GM23338 (cell line): ENCODE measurements around the gene NDUFB2. TPM values are rescaled to one million over a fixed set of nuclear protein-coding genes. Genes with fewer than 3 reads are reported as not detected.

ENCODE experiments used
- ATAC-seq: fragments of 200-7000 bp; cut with Tn5 transposase; 3 replicates; pipeline ENCODE4 v1.9.1; 2020
- DNase-seq: peaks from one replicate; pipeline ENCODE4 v3.0.0-alpha.2; 2015; ENCODE audit warnings: low spot score
- H2AFZ ChIP-seq: fragments of 200-600 bp; sonication (generic); 2 replicates; pipeline ENCODE4 v1.8.0; 2016; ENCODE audit warnings: antibody characterized with exemption, mild to moderate bottlenecking, moderate library complexity
- H3F3A ChIP-seq: fragments of 200-600 bp; sonication (generic); replicated peaks from 2 replicates; pipeline ENCODE4 v1.8.0; 2017; ENCODE audit warnings: antibody characterized with exemption, mixed run types, low read depth
- H3K27ac ChIP-seq: fragments of 200-600 bp; sonication (generic); 2 replicates; pipeline ENCODE4 v1.6.1; 2016; ENCODE audit warnings: low read depth
- H3K27me3 ChIP-seq: fragments of 200-600 bp; sonication (generic); 2 replicates; pipeline ENCODE4 v1.8.0; 2016; ENCODE audit warnings: mild to moderate bottlenecking, mixed run types, moderate library complexity; ENCODE audit not compliant: insufficient read depth
- H3K36me3 ChIP-seq: fragments of 200-600 bp; sonication (generic); 2 replicates; pipeline ENCODE4 v1.8.0; 2016; ENCODE audit warnings: mild to moderate bottlenecking; ENCODE audit not compliant: insufficient read depth
- H3K4me1 ChIP-seq: fragments of 200-600 bp; sonication (generic); 2 replicates; pipeline ENCODE4 v1.8.0; 2016; ENCODE audit warnings: mild to moderate bottlenecking, moderate library complexity; ENCODE audit not compliant: insufficient read depth
- H3K4me2 ChIP-seq: fragments of 200-600 bp; sonication (generic); 2 replicates; pipeline ENCODE4 v1.7.1; 2017; ENCODE audit warnings: mixed run types
- H3K4me3 ChIP-seq: fragments of 200-600 bp; sonication (generic); 2 replicates; pipeline ENCODE4 v1.6.1; 2016; ENCODE audit warnings: mixed run types
- H3K79me2 ChIP-seq: fragments of 200-600 bp; sonication (generic); replicated peaks from 2 replicates; pipeline ENCODE4 v1.8.0; 2017; ENCODE audit warnings: mild to moderate bottlenecking; ENCODE audit not compliant: insufficient read depth
- H3K9me2 ChIP-seq: fragments of 200-600 bp; sonication (generic); 2 replicates; pipeline ENCODE4 v1.8.0; 2017; ENCODE audit not compliant: insufficient read depth
- H4K20me1 ChIP-seq: fragments of 200-600 bp; sonication (generic); replicated peaks from 2 replicates; pipeline ENCODE4 v1.8.0; 2017; ENCODE audit warnings: mild to moderate bottlenecking; ENCODE audit not compliant: insufficient read depth
- H3K27ac Mint-ChIP-seq: 2 replicates; pipeline ENCODE4 v1.8.0; 2020; ENCODE audit warnings: inconsistent platforms, mild to moderate bottlenecking, moderate library complexity, mixed read lengths
- H3K27me3 Mint-ChIP-seq: 3 replicates; pipeline ENCODE4 v1.8.0; 2022; ENCODE audit warnings: low read depth, mild to moderate bottlenecking, moderate library complexity, mixed read lengths, inconsistent platforms; ENCODE audit not compliant: insufficient read depth, poor library complexity
- H3K36me3 Mint-ChIP-seq: 3 replicates; pipeline ENCODE4 v1.8.0; 2021; ENCODE audit warnings: low read depth, mild to moderate bottlenecking, inconsistent platforms, moderate library complexity, mixed read lengths
- H3K4me1 Mint-ChIP-seq: 3 replicates; pipeline ENCODE4 v1.8.0; 2020; ENCODE audit warnings: mild to moderate bottlenecking, inconsistent platforms, mixed read lengths
- H3K4me3 Mint-ChIP-seq: 3 replicates; pipeline ENCODE4 v1.8.0; 2021; ENCODE audit warnings: moderate library complexity, mild to moderate bottlenecking, inconsistent platforms, mixed read lengths
- H3K9me3 Mint-ChIP-seq: 3 replicates; pipeline ENCODE4 v1.8.0; 2020; ENCODE audit warnings: moderate library complexity, mild to moderate bottlenecking, inconsistent platforms, mixed read lengths
- CREB1 ChIP-seq: fragments of 250-450 bp; sonication (Bioruptor Pico); IDR thresholded peaks from 2 replicates; pipeline ENCODE4 v1.5.0; 2020; ENCODE audit warnings: low read depth, mild to moderate bottlenecking, moderate library complexity
- EZH2 ChIP-seq: fragments of 200-600 bp; sonication (generic); IDR thresholded peaks from one replicate; pipeline ENCODE4 v1.8.0; 2017; ENCODE audit warnings: antibody characterized with exemption, mild to moderate bottlenecking, low read depth; ENCODE audit not compliant: unreplicated experiment
- EZH2phosphoT487 ChIP-seq: fragments of 200-600 bp; sonication (generic); IDR thresholded peaks from one replicate; pipeline ENCODE4 v1.8.1; 2018; ENCODE audit warnings: antibody characterized with exemption; ENCODE audit not compliant: unreplicated experiment
- JUNB ChIP-seq: IDR thresholded peaks from one replicate; pipeline ENCODE4 v1.6.1; 2016; ENCODE audit warnings: antibody characterized with exemption; ENCODE audit not compliant: unreplicated experiment
- NANOG ChIP-seq: IDR thresholded peaks from 2 replicates; pipeline ENCODE4 v1.6.1; 2016; ENCODE audit warnings: antibody characterized with exemption, borderline replicate concordance
- POLR2AphosphoS5 ChIP-seq: IDR thresholded peaks from 2 replicates; pipeline ENCODE4 v1.6.1; 2016; ENCODE audit warnings: antibody characterized with exemption, low read depth
- STAT1 ChIP-seq: IDR thresholded peaks from one replicate; pipeline ENCODE4 v1.6.1; 2016; ENCODE audit warnings: antibody characterized with exemption; ENCODE audit not compliant: unreplicated experiment
- ZNF114 ChIP-seq: fragments of 250-450 bp; sonication (Bioruptor Pico); IDR thresholded peaks from 2 replicates; pipeline ENCODE4 v1.5.0; 2020; ENCODE audit warnings: mild to moderate bottlenecking, moderate library complexity
- ZNF331 ChIP-seq: fragments of 250-450 bp; sonication (Bioruptor Pico); IDR thresholded peaks from 2 replicates; pipeline ENCODE4 v1.5.0; 2020; ENCODE audit warnings: low read depth, mild to moderate bottlenecking, moderate library complexity
- polyA plus RNA-seq: library from polyadenylated mRNA; unstranded; fragments of >200 nt; fragmentation: Nextera tagmentation; extraction: Ambion mirVana; gene quantifications from 2 replicates; pipeline ENCODE4 v1.2.1, GENCODE V29; 2016
- total RNA-seq: library from RNA; depleted of rRNA; stranded (reverse); fragments of >200 nt; shearing (Covaris generic); gene quantifications from 2 replicates; pipeline ENCODE4 v1.2.3, GENCODE V29; 2014
- TF ChIP-seq, protein P1 (sequence below), 2 experiments: fragments of 200-600 bp in 1 of 2; sonication (generic) in 1 of 2; conservative IDR thresholded peaks; 2 replicates each; pipeline versions ENCODE4 v1.5.1 to v1.6.1; 2016 to 2017; ENCODE audit warnings: antibody characterized with exemption in 2 of 2, low read depth in 2 of 2, mild to moderate bottlenecking in 2 of 2, moderate library complexity in 1 of 2
- TF ChIP-seq, protein P2 (sequence below): IDR thresholded peaks from 2 replicates; pipeline ENCODE4 v1.6.1; 2016; ENCODE audit warnings: antibody characterized with exemption
- TF ChIP-seq, protein P3 (sequence below): fragments of 250-450 bp; sonication (Bioruptor Pico); IDR thresholded peaks from 2 replicates; pipeline ENCODE4 v1.5.0; 2020; ENCODE audit warnings: mild to moderate bottlenecking, moderate library complexity
- TF ChIP-seq, protein P4 (sequence below): IDR thresholded peaks from one replicate; pipeline ENCODE4 v1.6.1; 2018; ENCODE audit warnings: antibody characterized with exemption; ENCODE audit not compliant: unreplicated experiment

The NDUFB2 gene
- total and polyA plus RNA-seq, 2 experiments from 2014 or later, result 306 to 382 TPM

DNA sequence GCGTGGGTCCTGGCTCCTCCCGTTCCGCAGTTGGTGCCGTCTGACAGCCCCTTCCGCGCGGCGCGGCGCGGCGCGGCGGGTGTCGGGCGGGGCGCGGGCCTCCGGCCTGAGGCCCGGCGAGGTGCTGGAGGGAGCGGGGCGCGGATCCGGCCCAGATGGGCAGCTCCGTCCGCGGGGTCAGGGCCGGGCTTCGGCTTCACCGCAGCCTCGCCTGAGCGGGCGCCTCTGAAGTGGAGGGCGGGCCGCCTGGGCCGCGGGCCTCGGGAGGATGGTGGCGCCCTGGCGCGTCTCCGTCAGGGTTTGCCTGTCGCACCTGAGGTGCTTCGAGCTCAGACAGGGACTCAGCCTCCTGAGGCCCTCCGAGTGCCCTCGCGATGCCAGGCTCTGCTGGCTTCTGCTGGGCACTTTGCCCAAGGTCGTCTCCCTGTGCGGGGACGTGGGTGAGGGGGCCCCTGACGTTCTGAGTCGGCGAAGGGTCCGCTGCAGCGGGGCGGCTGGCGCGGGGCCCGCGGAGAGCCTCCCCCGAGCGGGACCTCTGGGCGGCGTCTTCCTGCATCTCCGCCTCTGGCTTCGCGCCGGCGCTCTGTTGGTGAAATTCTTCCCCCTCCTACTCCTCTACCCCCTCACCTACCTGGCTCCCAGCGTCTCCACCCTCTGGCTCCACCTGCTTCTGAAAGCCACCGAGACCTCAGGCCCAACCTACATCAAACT lies 23.3 kb upstream of the NDUFB2 start:
- peaks cover 6% of the 10 kb centered on the region; the same call in 1 of the 2 replicates for H4K20me1 ChIP-seq
- H3K4me2 ChIP-seq, result peak overlapping the region; percentile 93
- H3K4me1 ChIP-seq, result peaks cover 25% of the 10 kb centered on the region
- H3K4me3 Mint-ChIP-seq, result peak overlapping the region; percentile 75
- H3K4me3 ChIP-seq, result peak overlapping the region; percentile 72
- no peak overlapping the region for H3K27ac ChIP-seq
- DNase-seq, result peak; percentile 82
- no peaks in the 10 kb centered on the region; the same call in 2 of the 3 replicates for H3K9me3 Mint-ChIP-seq
- peaks cover 18% of the 10 kb centered on the region for H3K27me3 Mint-ChIP-seq
- no peaks in the 10 kb centered on the region; the same call in 2 of the 3 replicates for H3K36me3 Mint-ChIP-seq
- H3K9me2 ChIP-seq, result no peaks in the 10 kb centered on the region
- H3K79me2 ChIP-seq, result no peaks in the 10 kb centered on the region
- peak overlapping the region; percentile 90 for H2AFZ ChIP-seq
- ATAC-seq, result peak; percentile 80
- H3K36me3 ChIP-seq, result no peaks in the 10 kb centered on the region
- peaks cover 17% of the 10 kb centered on the region for H3K4me1 Mint-ChIP-seq
- no peak overlapping the region for H3K27ac Mint-ChIP-seq
- no peak for TF ChIP-seq EZH2
- TF ChIP-seq ZNF114 (CRISPR knock-in tag), result no peak
- no peak for TF ChIP-seq STAT1
- TF ChIP-seq, protein P1, sequence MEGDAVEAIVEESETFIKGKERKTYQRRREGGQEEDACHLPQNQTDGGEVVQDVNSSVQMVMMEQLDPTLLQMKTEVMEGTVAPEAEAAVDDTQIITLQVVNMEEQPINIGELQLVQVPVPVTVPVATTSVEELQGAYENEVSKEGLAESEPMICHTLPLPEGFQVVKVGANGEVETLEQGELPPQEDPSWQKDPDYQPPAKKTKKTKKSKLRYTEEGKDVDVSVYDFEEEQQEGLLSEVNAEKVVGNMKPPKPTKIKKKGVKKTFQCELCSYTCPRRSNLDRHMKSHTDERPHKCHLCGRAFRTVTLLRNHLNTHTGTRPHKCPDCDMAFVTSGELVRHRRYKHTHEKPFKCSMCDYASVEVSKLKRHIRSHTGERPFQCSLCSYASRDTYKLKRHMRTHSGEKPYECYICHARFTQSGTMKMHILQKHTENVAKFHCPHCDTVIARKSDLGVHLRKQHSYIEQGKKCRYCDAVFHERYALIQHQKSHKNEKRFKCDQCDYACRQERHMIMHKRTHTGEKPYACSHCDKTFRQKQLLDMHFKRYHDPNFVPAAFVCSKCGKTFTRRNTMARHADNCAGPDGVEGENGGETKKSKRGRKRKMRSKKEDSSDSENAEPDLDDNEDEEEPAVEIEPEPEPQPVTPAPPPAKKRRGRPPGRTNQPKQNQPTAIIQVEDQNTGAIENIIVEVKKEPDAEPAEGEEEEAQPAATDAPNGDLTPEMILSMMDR (conservative IDR thresholded peaks at IDR 0.05; ENCODE audit: low read depth in 2 of 2), result no peak
- TF ChIP-seq, protein P2, sequence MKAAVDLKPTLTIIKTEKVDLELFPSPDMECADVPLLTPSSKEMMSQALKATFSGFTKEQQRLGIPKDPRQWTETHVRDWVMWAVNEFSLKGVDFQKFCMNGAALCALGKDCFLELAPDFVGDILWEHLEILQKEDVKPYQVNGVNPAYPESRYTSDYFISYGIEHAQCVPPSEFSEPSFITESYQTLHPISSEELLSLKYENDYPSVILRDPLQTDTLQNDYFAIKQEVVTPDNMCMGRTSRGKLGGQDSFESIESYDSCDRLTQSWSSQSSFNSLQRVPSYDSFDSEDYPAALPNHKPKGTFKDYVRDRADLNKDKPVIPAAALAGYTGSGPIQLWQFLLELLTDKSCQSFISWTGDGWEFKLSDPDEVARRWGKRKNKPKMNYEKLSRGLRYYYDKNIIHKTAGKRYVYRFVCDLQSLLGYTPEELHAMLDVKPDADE, result no peak
- TF ChIP-seq, protein P3, sequence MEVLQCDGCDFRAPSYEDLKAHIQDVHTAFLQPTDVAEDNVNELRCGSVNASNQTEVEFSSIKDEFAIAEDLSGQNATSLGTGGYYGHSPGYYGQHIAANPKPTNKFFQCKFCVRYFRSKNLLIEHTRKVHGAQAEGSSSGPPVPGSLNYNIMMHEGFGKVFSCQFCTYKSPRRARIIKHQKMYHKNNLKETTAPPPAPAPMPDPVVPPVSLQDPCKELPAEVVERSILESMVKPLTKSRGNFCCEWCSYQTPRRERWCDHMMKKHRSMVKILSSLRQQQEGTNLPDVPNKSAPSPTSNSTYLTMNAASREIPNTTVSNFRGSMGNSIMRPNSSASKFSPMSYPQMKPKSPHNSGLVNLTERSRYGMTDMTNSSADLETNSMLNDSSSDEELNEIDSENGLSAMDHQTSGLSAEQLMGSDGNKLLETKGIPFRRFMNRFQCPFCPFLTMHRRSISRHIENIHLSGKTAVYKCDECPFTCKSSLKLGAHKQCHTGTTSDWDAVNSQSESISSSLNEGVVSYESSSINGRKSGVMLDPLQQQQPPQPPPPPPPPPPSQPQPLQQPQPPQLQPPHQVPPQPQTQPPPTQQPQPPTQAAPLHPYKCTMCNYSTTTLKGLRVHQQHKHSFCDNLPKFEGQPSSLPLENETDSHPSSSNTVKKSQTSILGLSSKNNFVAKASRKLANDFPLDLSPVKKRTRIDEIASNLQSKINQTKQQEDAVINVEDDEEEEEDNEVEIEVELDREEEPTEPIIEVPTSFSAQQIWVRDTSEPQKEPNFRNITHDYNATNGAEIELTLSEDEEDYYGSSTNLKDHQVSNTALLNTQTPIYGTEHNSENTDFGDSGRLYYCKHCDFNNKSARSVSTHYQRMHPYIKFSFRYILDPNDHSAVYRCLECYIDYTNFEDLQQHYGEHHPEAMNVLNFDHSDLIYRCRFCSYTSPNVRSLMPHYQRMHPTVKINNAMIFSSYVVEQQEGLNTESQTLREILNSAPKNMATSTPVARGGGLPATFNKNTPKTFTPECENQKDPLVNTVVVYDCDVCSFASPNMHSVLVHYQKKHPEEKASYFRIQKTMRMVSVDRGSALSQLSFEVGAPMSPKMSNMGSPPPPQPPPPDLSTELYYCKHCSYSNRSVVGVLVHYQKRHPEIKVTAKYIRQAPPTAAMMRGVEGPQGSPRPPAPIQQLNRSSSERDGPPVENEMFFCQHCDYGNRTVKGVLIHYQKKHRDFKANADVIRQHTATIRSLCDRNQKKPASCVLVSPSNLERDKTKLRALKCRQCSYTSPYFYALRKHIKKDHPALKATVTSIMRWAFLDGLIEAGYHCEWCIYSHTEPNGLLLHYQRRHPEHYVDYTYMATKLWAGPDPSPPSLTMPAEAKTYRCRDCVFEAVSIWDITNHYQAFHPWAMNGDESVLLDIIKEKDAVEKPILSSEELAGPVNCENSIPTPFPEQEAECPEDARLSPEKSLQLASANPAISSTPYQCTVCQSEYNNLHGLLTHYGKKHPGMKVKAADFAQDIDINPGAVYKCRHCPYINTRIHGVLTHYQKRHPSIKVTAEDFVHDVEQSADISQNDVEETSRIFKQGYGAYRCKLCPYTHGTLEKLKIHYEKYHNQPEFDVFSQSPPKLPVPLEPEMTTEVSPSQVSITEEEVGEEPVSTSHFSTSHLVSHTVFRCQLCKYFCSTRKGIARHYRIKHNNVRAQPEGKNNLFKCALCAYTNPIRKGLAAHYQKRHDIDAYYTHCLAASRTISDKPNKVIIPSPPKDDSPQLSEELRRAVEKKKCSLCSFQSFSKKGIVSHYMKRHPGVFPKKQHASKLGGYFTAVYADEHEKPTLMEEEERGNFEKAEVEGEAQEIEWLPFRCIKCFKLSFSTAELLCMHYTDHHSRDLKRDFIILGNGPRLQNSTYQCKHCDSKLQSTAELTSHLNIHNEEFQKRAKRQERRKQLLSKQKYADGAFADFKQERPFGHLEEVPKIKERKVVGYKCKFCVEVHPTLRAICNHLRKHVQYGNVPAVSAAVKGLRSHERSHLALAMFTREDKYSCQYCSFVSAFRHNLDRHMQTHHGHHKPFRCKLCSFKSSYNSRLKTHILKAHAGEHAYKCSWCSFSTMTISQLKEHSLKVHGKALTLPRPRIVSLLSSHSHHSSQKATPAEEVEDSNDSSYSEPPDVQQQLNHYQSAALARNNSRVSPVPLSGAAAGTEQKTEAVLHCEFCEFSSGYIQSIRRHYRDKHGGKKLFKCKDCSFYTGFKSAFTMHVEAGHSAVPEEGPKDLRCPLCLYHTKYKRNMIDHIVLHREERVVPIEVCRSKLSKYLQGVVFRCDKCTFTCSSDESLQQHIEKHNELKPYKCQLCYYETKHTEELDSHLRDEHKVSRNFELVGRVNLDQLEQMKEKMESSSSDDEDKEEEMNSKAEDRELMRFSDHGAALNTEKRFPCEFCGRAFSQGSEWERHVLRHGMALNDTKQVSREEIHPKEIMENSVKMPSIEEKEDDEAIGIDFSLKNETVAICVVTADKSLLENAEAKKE (CRISPR knock-in tag), result peak; percentile 60; the same call in 1 of the 2 replicates
- TF ChIP-seq JUNB, result no peak
- TF ChIP-seq NANOG, result no peak
- TF ChIP-seq EZH2phosphoT487, result no peak
- TF ChIP-seq, protein P4, sequence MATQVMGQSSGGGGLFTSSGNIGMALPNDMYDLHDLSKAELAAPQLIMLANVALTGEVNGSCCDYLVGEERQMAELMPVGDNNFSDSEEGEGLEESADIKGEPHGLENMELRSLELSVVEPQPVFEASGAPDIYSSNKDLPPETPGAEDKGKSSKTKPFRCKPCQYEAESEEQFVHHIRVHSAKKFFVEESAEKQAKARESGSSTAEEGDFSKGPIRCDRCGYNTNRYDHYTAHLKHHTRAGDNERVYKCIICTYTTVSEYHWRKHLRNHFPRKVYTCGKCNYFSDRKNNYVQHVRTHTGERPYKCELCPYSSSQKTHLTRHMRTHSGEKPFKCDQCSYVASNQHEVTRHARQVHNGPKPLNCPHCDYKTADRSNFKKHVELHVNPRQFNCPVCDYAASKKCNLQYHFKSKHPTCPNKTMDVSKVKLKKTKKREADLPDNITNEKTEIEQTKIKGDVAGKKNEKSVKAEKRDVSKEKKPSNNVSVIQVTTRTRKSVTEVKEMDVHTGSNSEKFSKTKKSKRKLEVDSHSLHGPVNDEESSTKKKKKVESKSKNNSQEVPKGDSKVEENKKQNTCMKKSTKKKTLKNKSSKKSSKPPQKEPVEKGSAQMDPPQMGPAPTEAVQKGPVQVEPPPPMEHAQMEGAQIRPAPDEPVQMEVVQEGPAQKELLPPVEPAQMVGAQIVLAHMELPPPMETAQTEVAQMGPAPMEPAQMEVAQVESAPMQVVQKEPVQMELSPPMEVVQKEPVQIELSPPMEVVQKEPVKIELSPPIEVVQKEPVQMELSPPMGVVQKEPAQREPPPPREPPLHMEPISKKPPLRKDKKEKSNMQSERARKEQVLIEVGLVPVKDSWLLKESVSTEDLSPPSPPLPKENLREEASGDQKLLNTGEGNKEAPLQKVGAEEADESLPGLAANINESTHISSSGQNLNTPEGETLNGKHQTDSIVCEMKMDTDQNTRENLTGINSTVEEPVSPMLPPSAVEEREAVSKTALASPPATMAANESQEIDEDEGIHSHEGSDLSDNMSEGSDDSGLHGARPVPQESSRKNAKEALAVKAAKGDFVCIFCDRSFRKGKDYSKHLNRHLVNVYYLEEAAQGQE, result no peak
- no peak for TF ChIP-seq ZNF331 (CRISPR knock-in tag)
- peak; percentile 49; the same call in 1 of the 2 replicates for TF ChIP-seq POLR2AphosphoS5
- no peak for TF ChIP-seq CREB1 (CRISPR knock-in tag)
- 0 out of 2 replicates have a peak, but pooled peaks cover 5% of the 10 kb centered on the region for H3K27me3 ChIP-seq
- H3F3A ChIP-seq, result 0 out of 2 replicates have a peak, but pooled peaks cover 3% of the 10 kb centered on the region
